Mesenchymal stem cell (in vitro differentiated cells and primary cell): ENCODE measurements around the gene CYTH3.
A peak's percentile ranks its signal among the peaks of the same experiment; 100 is the strongest.

ENCODE experiments used
- DNase-seq: peaks from one replicate; pipeline ENCODE4 v3.0.0-alpha.2; 2013
- H2AFZ ChIP-seq: one replicate; pipeline ENCODE4 v1.6.1; 2013; ENCODE audit warnings: low read depth, mild to moderate bottlenecking, control low read depth, inconsistent platforms, low read length, moderate library complexity
- H2AK5ac ChIP-seq: 2 replicates; pipeline ENCODE4 v1.6.1; 2013; ENCODE audit warnings: low read length, moderate library complexity, mild to moderate bottlenecking, inconsistent platforms; ENCODE audit not compliant: severe bottlenecking
- H2BK120ac ChIP-seq: one replicate; pipeline ENCODE4 v1.6.1; 2013; ENCODE audit warnings: low read depth, mild to moderate bottlenecking, inconsistent platforms, low read length, moderate library complexity
- H2BK12ac ChIP-seq, 2 experiments: one replicate each; pipeline ENCODE4 v1.6.1; 2013; ENCODE audit warnings: inconsistent platforms in 2 of 2, low read length in 2 of 2, mild to moderate bottlenecking in 2 of 2, moderate library complexity in 2 of 2, control low read depth in 1 of 2
- H2BK15ac ChIP-seq: one replicate; pipeline ENCODE4 v1.6.1; 2013; ENCODE audit warnings: mild to moderate bottlenecking, low read depth, inconsistent platforms; ENCODE audit not compliant: poor library complexity, severe bottlenecking
- H2BK5ac ChIP-seq: 2 replicates; pipeline ENCODE4 v1.6.1; 2013; ENCODE audit warnings: low read depth, mild to moderate bottlenecking, low read length, control low read depth, inconsistent platforms; ENCODE audit not compliant: poor library complexity, severe bottlenecking
- H3K14ac ChIP-seq, 2 experiments: one replicate each; pipeline ENCODE4 v1.6.1; 2013; ENCODE audit warnings: inconsistent platforms in 2 of 2, low read length in 2 of 2, control low read depth in 1 of 2, mild to moderate bottlenecking in 1 of 2, moderate library complexity in 1 of 2
- H3K18ac ChIP-seq, 2 experiments: one replicate each; pipeline ENCODE4 v1.6.1; 2013; ENCODE audit warnings: inconsistent platforms in 2 of 2, low read length in 2 of 2, control low read depth in 1 of 2, low read depth in 1 of 2, mild to moderate bottlenecking in 1 of 2
- H3K23ac ChIP-seq, 2 experiments: one replicate each; pipeline ENCODE4 v1.6.1; 2013; ENCODE audit warnings: inconsistent platforms in 2 of 2, low read length in 2 of 2, mild to moderate bottlenecking in 2 of 2, moderate library complexity in 2 of 2, control low read depth in 1 of 2
- H3K27ac ChIP-seq: 2 replicates; pipeline ENCODE4 v1.5.1; 2013; ENCODE audit warnings: mild to moderate bottlenecking, moderate library complexity, low read length, control low read depth, inconsistent platforms; ENCODE audit not compliant: poor library complexity, severe bottlenecking
- H3K27me3 ChIP-seq, 2 experiments: 2 replicates each; pipeline versions ENCODE4 v1.6.1 to v1.7.0; 2013; ENCODE audit warnings: low read length in 2 of 2, mild to moderate bottlenecking in 2 of 2, moderate library complexity in 2 of 2, control low read depth in 1 of 2, inconsistent platforms in 1 of 2; ENCODE audit not compliant: control insufficient read depth in 1 of 2, insufficient read depth in 1 of 2
- H3K36me3 ChIP-seq, 2 experiments: 2 replicates each; pipeline versions ENCODE4 v1.6.1 to v1.7.0; 2013; ENCODE audit warnings: low read length in 2 of 2, control low read depth in 1 of 2, inconsistent platforms in 1 of 2, low read depth in 1 of 2, mild to moderate bottlenecking in 1 of 2; ENCODE audit not compliant: insufficient read depth in 2 of 2, control insufficient read depth in 1 of 2
- H3K4ac ChIP-seq, 2 experiments: one replicate each; pipeline ENCODE4 v1.6.1; 2013; ENCODE audit warnings: inconsistent platforms in 2 of 2, low read length in 2 of 2, mild to moderate bottlenecking in 2 of 2, moderate library complexity in 2 of 2, control low read depth in 1 of 2, low read depth in 1 of 2
- H3K4me1 ChIP-seq: 2 replicates; pipeline ENCODE4 v1.6.1; 2013; ENCODE audit warnings: low read depth, low read length, control low read depth; ENCODE audit not compliant: control insufficient read depth, insufficient read depth
- H3K4me2 ChIP-seq: 2 replicates; pipeline ENCODE4 v1.6.1; 2013; ENCODE audit warnings: low read length, mild to moderate bottlenecking, inconsistent platforms; ENCODE audit not compliant: poor library complexity, severe bottlenecking
- H3K4me3 ChIP-seq, 2 experiments: 2 replicates each; pipeline versions ENCODE4 v1.5.1 to v1.7.0; 2013; ENCODE audit warnings: low read length in 2 of 2, mild to moderate bottlenecking in 2 of 2, control low read depth in 1 of 2, low read depth in 1 of 2; ENCODE audit not compliant: insufficient read depth in 1 of 2
- H3K79me1 ChIP-seq: replicated peaks from 2 replicates; pipeline ENCODE4 v1.6.1; 2013; ENCODE audit warnings: mild to moderate bottlenecking, control low read depth, low read length, inconsistent platforms; ENCODE audit not compliant: poor library complexity, severe bottlenecking
- H3K9ac ChIP-seq: 2 replicates; pipeline ENCODE4 v1.7.0; 2013; ENCODE audit warnings: mild to moderate bottlenecking, low read length, moderate library complexity
- H3K9me3 ChIP-seq: 2 replicates; pipeline ENCODE4 v1.7.0; 2013; ENCODE audit warnings: mild to moderate bottlenecking, low read length; ENCODE audit not compliant: control insufficient read depth
- H4K8ac ChIP-seq: one replicate; pipeline ENCODE4 v1.6.1; 2013; ENCODE audit warnings: inconsistent platforms, mild to moderate bottlenecking, low read length, moderate library complexity
- H4K91ac ChIP-seq: one replicate; pipeline ENCODE4 v1.6.1; 2013; ENCODE audit warnings: mild to moderate bottlenecking, low read length, inconsistent platforms
- WGBS: methylation state at CpG from one replicate; pipeline ENCODE4 v1.1.7; 2013; ENCODE audit warnings: mixed read lengths; 5-methylcytosine and 5-hydroxymethylcytosine counted together

The CYTH3 gene

GRCh38 chr7:6250364-6250833 is 22.0 kb downstream of the CYTH3 start:
- Histone ChIP-seq H2AK5ac (no peak overlapping the region), H2BK5ac (no peak overlapping the region), H3K23ac (no peak overlapping the region), H2BK120ac (no peak overlapping the region), H2BK15ac (no peak overlapping the region), H3K18ac (no peak overlapping the region), H3K14ac (no peak overlapping the region), H3K27ac (no peak overlapping the region), H3K9ac (no peak overlapping the region), H3K9me3 (no peaks in the 10 kb centered on the region), H3K79me1 (peaks cover 26% of the 10 kb centered on the region), H3K4ac (no peak overlapping the region), H3K4me2 (no peak overlapping the region), H4K91ac (no peak overlapping the region), H3K27me3 (no peaks in the 10 kb centered on the region), H2BK12ac (no peak overlapping the region), H3K4me1 (peaks cover 6% of the 10 kb centered on the region), H3K4me3 (no peak overlapping the region), H2AFZ (no peak overlapping the region), H4K8ac (no peak overlapping the region), H3K36me3 (no peaks in the 10 kb centered on the region)
- DNase-seq = no peak
- WGBS = 93% methylated on average over 3 of the region's 4 CpGs

DNA sequence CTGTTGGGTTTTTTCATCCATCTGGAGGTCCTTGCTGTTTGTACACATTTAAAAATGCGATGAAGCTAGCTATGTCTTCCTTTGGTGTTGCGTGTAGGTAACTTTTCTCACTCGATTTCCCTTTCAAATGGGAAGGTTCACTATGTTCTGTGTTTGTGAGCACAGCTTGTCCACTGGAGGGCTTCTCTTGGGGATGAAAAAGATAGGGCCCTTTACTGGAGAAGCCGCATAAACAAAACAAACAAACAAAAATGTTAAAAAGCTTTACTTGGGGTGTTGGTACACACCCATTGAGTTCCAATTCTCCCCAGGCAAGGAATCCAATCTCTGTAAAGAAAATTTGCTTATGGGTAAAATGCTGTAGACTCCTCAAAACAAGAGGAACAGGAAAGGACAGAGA is 23.4 kb downstream of the CYTH3 start:
- H4K91ac ChIP-seq = no peak overlapping the region
- H3K27me3 ChIP-seq = no peaks in the 10 kb centered on the region
- H2BK12ac ChIP-seq = no peak overlapping the region
- H2BK15ac ChIP-seq = no peak overlapping the region
- WGBS = 100% methylated on average over 3 of the region's 4 CpGs
- no peak overlapping the region for H3K27ac ChIP-seq
- H3K36me3 ChIP-seq = no peaks in the 10 kb centered on the region
- no peak overlapping the region for H2AFZ ChIP-seq
- DNase-seq = no peak
- H3K4me2 ChIP-seq = no peak overlapping the region
- no peak overlapping the region for H2BK120ac ChIP-seq
- no peak overlapping the region for H4K8ac ChIP-seq
- H3K4me1 ChIP-seq = peaks cover 6% of the 10 kb centered on the region
- no peaks in the 10 kb centered on the region for H3K9me3 ChIP-seq
- peaks cover 25% of the 10 kb centered on the region for H3K79me1 ChIP-seq
- H3K4ac ChIP-seq = peak overlapping the region in 1 of 2 experiments; percentile 30
- H3K9ac ChIP-seq = no peak overlapping the region
- H3K18ac ChIP-seq = no peak overlapping the region
- H3K23ac ChIP-seq = no peak overlapping the region
- no peak overlapping the region for H2BK5ac ChIP-seq
- H3K4me3 ChIP-seq = no peak overlapping the region
- H3K14ac ChIP-seq = no peak overlapping the region
- no peak overlapping the region for H2AK5ac ChIP-seq

- H3K9ac ChIP-seq = no peak overlapping the region
- no peak overlapping the region for H3K4me2 ChIP-seq
- H3K23ac ChIP-seq = peak overlapping the region in 1 of 2 experiments; percentile 83
- peak overlapping the region in 1 of 2 experiments; percentile 91 for H3K14ac ChIP-seq
- H3K9me3 ChIP-seq = no peaks in the 10 kb centered on the region
- no peak overlapping the region for H2BK15ac ChIP-seq
- no peak overlapping the region for H2BK5ac ChIP-seq
- H4K91ac ChIP-seq = no peak overlapping the region
- peak overlapping the region in 1 of 2 experiments; percentile 94 for H2BK12ac ChIP-seq
- peak overlapping the region in 1 of 2 experiments; percentile 72 for H3K18ac ChIP-seq
- WGBS = 58% methylated on average over 6 of the region's 6 CpGs
- no peak overlapping the region for H2AK5ac ChIP-seq
- no peak overlapping the region for H2AFZ ChIP-seq
- no peak overlapping the region for H2BK120ac ChIP-seq
- H3K4me3 ChIP-seq = peak overlapping the region in 1 of 2 experiments; percentile 4
- H4K8ac ChIP-seq = no peak overlapping the region
- no peaks in the 10 kb centered on the region for H3K27me3 ChIP-seq
- H3K4me1 ChIP-seq = peaks cover 6% of the 10 kb centered on the region
- H3K79me1 ChIP-seq = peaks cover 24% of the 10 kb centered on the region
- DNase-seq = peak; percentile 90
- peak overlapping the region in 1 of 2 experiments; percentile 42 for H3K4ac ChIP-seq
- H3K27ac ChIP-seq = no peak overlapping the region
- no peaks in the 10 kb centered on the region for H3K36me3 ChIP-seq
Measured at GRCh38 chr7:6248581-6248980, 23.8 kb downstream of the CYTH3 start.

DNA sequence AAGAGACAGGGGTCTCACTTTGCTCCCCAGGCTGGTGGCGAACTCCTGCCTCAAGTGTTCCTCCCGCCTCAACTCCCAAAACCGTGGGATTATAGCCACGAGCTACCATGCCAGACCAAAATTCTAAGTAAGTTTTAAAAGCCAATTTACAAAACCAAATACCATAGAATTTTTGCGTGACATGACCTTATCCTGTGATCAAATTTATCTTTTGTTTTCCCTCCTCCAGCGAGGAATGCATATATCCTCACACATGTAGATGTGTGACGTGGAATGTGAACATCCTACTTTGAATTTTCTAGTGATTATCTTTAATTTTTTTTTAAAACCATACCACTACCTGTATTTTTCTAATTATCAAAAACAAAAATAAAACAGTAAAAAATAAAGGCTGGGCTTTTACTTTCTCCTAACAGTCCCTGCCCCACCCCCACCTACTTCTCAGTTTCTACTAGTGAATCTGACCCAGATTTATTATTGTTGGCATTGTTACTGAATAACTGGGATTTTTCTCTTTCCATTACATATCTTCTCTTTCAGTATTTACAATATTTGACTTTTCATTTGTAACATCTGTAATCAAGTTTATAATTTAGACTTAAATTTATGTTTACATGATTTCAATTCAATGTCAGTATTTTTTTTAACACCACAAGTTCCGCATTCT is 26.0 kb downstream of the CYTH3 start:
- Histone ChIP-seq H3K4me2 (no peak overlapping the region), H2BK120ac (no peak overlapping the region), H3K9me3 (no peaks in the 10 kb centered on the region), H2BK15ac (no peak overlapping the region), H3K79me1 (peaks cover 30% of the 10 kb centered on the region), H3K14ac (no peak overlapping the region), H2AFZ (no peak overlapping the region), H3K27ac (no peak overlapping the region), H3K27me3 (no peaks in the 10 kb centered on the region), H3K4me1 (peaks cover 8% of the 10 kb centered on the region), H3K18ac (no peak overlapping the region), H3K36me3 (no peaks in the 10 kb centered on the region), H2BK12ac (no peak overlapping the region), H3K4ac (no peak overlapping the region), H4K8ac (no peak overlapping the region), H2AK5ac (peak overlapping the region; percentile 55), H3K23ac (no peak overlapping the region), H4K91ac (no peak overlapping the region), H3K9ac (no peak overlapping the region), H3K4me3 (no peak overlapping the region), H2BK5ac (no peak overlapping the region)
- DNase-seq = no peak
- WGBS = 97% methylated on average over 5 of the region's 8 CpGs
